Endothelial cell (in vitro differentiated cells): ENCODE data around the gene TOM1L2. TPM values are rescaled to one million over a fixed set of nuclear protein-coding genes. Genes with fewer than 3 reads are reported as not detected.

ENCODE experiments used
- DNase-seq: peaks from one replicate; pipeline ENCODE4 v3.0.0; 2021; ENCODE audit warnings: low spot score
- H3K27ac Mint-ChIP-seq: one replicate; pipeline ENCODE4 v1.8.0; 2021; ENCODE audit warnings: mixed read lengths, inconsistent platforms; ENCODE audit not compliant: unreplicated experiment
- H3K27me3 Mint-ChIP-seq: one replicate; pipeline ENCODE4 v1.8.0; 2021; ENCODE audit warnings: mild to moderate bottlenecking, moderate library complexity, mixed read lengths, inconsistent platforms; ENCODE audit not compliant: unreplicated experiment
- H3K36me3 Mint-ChIP-seq: one replicate; pipeline ENCODE4 v1.8.0; 2021; ENCODE audit warnings: mild to moderate bottlenecking, low read depth, mixed read lengths, inconsistent platforms; ENCODE audit not compliant: unreplicated experiment
- H3K4me1 Mint-ChIP-seq: one replicate; pipeline ENCODE4 v1.8.0; 2021; ENCODE audit warnings: mild to moderate bottlenecking, mixed read lengths, inconsistent platforms; ENCODE audit not compliant: unreplicated experiment
- H3K4me3 Mint-ChIP-seq: one replicate; pipeline ENCODE4 v1.8.0; 2021; ENCODE audit warnings: mild to moderate bottlenecking, mixed read lengths, inconsistent platforms; ENCODE audit not compliant: unreplicated experiment
- H3K9me3 Mint-ChIP-seq: one replicate; pipeline ENCODE4 v1.8.0; 2021; ENCODE audit warnings: mixed read lengths, inconsistent platforms; ENCODE audit not compliant: unreplicated experiment
- CTCF ChIP-seq: fragments of 200-600 bp; sonication (generic); IDR thresholded peaks from one replicate; pipeline ENCODE4 v1.5.0; 2021; ENCODE audit warnings: antibody characterized with exemption; ENCODE audit not compliant: unreplicated experiment
- total RNA-seq: library from RNA; stranded (reverse); fragmentation: NEBNext Ultra II Directional; extraction: Animal tissue kit (Norgen Biotek cat#: 25700); gene quantifications from one replicate; pipeline ENCODE4 v1.2.1, GENCODE V29; 2021; ENCODE audit not compliant: unreplicated experiment

The TOM1L2 gene
- total RNA-seq, 1 donor from 2014 or later = 26.9 TPM

DNA sequence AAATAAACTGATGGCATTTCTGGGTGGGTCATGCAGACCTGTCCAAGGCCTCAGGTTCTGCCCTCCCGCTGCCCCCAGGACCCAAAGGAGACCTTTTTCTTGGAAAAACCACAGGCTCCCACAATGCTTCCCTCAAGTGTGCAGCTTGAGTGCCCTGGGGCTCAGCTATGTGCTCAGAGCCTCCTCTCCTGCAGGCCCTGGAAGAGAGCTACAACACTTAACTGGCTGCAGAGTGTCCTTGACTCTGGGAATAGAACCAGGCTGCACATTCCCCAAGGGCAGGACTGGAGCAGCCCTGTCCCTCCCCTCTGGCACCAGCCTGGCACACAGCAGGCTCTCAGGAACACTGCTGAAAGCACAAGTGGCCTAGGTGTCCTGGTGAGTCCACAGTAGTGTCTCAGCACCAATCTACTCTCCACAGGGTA is 130.6 kb downstream of the TOM1L2 start:
- Mint-ChIP-seq H3K4me1 (peaks cover 39% of the 10 kb centered on the region), H3K27ac (peak overlapping the region; percentile 99), H3K4me3 (no peak overlapping the region), H3K27me3 (peaks cover 39% of the 10 kb centered on the region), H3K9me3 (no peaks in the 10 kb centered on the region), H3K36me3 (peaks cover 13% of the 10 kb centered on the region)
- TF ChIP-seq CTCF = no peak
- DNase-seq = no peak

DNA sequence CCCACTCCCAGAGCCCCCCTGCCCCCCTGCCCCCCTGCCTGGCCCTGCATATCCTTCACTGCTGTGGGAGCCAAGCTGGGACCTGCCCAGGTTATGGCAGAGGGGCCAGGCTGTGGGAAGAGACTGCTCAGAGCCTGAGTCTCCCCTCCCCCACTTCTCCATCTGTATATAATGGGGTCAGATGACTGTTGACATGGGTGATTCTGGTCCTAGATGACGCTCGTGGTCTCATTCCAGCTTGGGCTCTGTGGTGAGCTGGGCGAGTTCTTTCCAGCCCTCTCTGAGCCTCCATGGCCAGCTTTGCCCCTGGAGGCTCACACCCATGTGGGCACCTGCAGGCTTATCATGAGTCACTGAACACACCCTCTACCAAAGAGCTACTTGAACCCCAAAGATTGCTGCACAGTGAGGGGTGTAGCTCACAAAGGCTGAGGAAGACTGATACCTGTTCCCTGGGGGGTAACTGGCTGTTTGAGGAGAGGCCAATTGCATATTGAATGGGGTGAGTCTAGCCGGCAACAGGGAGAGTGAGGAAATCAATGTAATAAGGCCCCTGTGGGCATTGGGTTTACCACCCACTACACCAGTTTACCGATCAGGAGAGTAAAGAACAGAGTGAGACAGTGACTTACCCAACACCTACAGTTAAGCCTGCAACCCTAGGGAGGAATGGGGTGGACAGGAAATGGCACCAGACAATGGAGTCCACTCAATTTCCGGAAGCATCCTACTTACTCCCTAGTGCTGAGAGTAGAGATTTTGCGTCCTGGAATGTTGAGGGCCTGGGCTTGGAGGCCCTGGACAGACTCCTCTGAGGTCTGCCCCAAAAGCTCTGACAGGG is 131.2 kb downstream of the TOM1L2 start:
- peak overlapping the region; percentile 83 for H3K4me3 Mint-ChIP-seq
- peaks cover 13% of the 10 kb centered on the region for H3K36me3 Mint-ChIP-seq
- no peaks in the 10 kb centered on the region for H3K9me3 Mint-ChIP-seq
- peak; percentile 25 for DNase-seq
- no peak for TF ChIP-seq CTCF
- H3K27ac Mint-ChIP-seq = peak overlapping the region; percentile 99
- H3K27me3 Mint-ChIP-seq = peaks cover 39% of the 10 kb centered on the region
- H3K4me1 Mint-ChIP-seq = peaks cover 41% of the 10 kb centered on the region

DNA sequence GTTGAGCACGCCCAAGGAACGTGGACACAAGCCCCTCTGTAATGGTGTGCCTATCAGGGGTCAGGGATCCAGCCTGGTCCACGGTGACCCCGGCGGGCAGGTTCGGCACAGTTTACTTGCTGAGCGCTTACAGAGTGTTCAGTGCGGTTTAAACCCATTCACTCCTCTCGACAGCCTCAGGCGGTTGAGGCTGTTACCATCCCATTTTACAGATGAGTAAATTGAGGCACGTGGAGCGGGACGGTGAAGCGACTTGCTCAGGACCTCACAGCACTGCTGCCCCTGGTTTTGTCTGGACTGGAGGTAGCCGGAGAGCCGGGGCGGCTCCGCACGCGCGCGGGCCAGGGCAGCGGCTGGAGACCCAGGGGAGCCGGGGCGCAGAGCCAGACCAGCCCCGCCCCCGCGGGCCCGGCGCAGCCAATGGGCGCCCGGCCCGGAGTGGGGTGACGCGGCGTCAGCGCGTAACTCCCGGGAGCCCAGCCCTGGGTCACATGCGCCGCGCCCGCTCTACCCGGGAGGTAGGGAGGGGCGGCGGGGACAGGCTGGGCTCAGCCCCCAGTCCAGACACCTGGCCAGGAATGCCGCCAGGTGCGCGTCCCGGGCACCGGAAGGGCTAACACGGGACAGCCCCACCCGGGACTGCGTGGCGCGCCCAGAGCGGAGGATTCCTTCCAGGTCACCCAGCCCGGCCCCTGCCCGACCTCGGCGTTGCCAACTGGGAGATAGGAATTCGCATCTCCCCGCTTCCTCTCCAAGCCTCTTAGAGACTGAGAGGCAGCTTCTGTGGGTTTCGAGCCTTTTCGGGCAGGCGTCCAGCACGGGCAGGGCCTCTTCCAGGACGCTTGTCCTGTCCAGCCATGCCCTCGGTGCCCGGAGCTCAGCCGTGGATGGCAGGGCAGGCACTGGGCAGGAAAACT is 132.2 kb downstream of the TOM1L2 start:
- peak overlapping the region; percentile 79 for H3K4me3 Mint-ChIP-seq
- no peaks in the 10 kb centered on the region for H3K9me3 Mint-ChIP-seq
- peak overlapping the region; percentile 98 for H3K27ac Mint-ChIP-seq
- H3K4me1 Mint-ChIP-seq = peaks cover 50% of the 10 kb centered on the region
- H3K36me3 Mint-ChIP-seq = peaks cover 16% of the 10 kb centered on the region
- DNase-seq = peak; percentile 84
- peaks cover 38% of the 10 kb centered on the region for H3K27me3 Mint-ChIP-seq
- no peak for TF ChIP-seq CTCF

DNA sequence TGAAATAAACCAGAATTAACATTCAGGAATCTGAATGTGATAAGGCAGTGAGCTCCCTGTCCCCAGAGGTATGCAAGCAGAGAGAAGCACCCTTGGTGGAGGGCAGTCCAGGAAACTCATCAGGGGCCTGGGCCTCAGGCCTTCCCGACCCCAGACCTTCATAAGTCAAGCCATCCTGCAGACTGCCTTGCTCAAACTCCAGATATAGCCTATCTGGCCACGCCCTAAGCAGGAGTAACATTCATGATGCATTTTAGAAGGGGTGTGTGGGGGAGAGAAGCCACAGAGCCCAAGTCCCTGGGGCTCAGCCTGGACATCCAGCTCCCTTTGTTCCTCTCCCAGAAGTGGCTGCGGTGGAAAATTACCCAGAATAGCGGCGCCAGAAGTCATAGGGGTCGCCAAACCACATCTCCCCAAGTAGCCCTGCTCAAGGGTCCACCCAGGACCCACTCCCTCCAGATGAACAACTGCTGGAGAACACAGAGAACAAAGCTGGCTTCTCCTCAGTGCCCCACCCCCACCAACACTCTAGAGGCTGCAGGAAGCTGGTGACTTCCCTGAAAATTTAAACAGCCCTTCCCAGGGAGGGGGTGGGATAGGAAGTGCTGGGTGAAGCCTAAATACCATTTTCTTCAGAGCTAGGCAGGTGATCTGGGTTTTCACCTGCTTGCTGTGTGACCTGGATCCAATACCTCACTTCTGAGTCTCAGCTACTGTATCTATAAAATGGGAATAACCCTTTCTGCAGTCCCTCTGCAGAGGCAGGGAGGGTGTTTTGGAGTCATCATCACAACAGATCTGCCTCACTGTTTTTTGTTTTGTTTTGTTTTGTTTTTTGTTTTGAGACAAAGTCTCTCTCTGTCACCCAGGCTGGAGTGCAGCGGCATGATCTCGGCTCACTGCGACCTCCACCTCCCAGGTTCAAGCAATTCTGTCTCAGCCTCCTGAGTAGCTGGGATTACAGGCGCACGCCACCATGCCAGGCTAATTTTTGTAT is 133.9 kb downstream of the TOM1L2 start:
- H3K4me1 Mint-ChIP-seq = peaks cover 66% of the 10 kb centered on the region
- DNase-seq = peak; percentile 77
- H3K4me3 Mint-ChIP-seq = peak overlapping the region; percentile 88
- H3K27ac Mint-ChIP-seq = peak overlapping the region; percentile 98
- H3K36me3 Mint-ChIP-seq = peaks cover 16% of the 10 kb centered on the region
- TF ChIP-seq CTCF = no peak
- H3K9me3 Mint-ChIP-seq = no peaks in the 10 kb centered on the region
- peaks cover 36% of the 10 kb centered on the region for H3K27me3 Mint-ChIP-seq
